ENCODE data around the gene CARD11.

The CARD11 gene

DNA sequence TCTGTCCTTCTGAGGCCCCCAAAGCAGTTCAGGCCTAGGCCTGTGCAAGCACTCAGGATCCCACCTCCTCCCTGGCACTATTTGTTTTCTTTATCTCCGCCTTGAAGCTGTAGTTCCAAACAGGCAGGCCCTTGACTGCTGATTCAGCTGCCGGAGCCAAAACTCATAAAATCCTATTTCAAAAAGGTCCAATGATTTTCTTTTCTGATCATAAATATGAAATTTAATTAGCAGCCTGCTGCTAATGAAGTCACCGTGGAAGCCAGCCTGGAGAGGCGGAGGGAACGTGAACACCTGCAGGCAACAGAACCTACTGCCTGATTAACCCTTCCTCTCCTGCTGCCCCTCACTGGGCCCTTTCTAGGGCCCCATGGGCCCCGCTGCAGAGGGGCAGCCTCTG is 60.1 kb downstream of the CARD11 start:
- DNase-seq (ENCODE audit: low spot score): no peak

DNA sequence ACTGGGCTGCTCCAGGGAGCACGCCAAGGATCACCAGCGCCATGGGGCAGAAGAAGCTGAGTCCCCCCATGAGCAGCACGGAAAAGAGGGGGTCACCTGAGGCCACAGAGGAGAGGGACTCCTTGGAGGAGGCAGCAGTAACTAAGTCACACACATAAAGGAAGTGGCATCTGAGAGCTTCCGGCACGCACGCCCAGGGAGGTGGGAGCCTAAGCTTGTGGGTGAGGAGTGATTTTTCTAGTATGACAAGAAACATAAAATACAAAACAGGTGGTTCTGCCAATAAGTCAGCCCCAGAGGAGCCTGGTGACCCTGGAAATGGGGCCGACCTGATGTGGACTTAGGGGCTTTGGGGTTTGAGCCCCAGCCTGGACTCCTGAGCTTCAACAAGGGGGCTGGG is 60.8 kb downstream of the CARD11 start:
- TF ChIP-seq, protein P1, sequence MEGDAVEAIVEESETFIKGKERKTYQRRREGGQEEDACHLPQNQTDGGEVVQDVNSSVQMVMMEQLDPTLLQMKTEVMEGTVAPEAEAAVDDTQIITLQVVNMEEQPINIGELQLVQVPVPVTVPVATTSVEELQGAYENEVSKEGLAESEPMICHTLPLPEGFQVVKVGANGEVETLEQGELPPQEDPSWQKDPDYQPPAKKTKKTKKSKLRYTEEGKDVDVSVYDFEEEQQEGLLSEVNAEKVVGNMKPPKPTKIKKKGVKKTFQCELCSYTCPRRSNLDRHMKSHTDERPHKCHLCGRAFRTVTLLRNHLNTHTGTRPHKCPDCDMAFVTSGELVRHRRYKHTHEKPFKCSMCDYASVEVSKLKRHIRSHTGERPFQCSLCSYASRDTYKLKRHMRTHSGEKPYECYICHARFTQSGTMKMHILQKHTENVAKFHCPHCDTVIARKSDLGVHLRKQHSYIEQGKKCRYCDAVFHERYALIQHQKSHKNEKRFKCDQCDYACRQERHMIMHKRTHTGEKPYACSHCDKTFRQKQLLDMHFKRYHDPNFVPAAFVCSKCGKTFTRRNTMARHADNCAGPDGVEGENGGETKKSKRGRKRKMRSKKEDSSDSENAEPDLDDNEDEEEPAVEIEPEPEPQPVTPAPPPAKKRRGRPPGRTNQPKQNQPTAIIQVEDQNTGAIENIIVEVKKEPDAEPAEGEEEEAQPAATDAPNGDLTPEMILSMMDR (IDR thresholded peaks at IDR 0.05; ENCODE audit: extremely low read depth, missing control alignments): no peak
- DNase-seq (ENCODE audit: low spot score): peak; percentile 30

More for the DNA sequence above, 60.1 kb downstream of the CARD11 start:
- TF ChIP-seq, protein P1 (IDR thresholded peaks at IDR 0.05; ENCODE audit: extremely low read depth, missing control alignments): no peak

DNA sequence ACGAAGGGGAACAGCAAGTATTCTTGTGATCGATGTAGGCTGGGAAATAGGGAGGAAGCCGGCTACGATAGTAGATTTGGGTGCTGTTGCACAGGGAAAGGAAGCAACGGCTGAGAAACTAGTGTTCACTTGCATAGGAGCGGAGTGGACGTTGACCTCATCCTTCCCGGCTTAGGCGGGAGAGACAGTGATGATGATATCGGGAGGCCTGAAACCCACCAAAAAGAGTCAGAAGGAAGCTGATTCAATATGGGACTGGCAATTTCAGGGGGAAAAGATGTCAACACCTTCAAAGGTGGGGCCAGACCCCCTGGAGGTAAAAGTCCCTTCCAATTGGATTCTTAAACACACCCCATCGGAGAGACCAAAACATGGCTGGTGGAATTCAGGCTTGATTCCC is 61.3 kb downstream of the CARD11 start:
- no peak for DNase-seq (ENCODE audit: low spot score)
- TF ChIP-seq, protein P1 (IDR thresholded peaks at IDR 0.05; ENCODE audit: extremely low read depth, missing control alignments): no peak

DNA sequence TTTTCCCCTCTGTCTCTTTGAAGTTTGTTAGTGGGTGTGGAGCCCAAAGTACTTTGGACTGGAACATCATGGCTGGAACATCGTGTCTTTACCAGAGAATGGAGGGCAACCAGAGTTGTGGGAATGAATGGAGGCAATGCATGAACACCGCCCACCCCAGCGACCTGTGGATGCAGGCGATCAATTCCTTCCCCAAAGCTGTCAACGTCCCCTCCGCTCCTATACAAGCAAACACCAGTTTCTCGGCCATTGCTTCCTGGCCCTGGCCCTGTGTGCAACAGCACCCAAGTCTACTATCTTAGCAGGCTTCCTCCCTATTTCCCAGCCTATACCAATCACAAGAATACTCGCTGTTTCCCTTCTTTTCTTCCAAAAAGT is 62.6 kb downstream of the CARD11 start:
- no peak for DNase-seq (ENCODE audit: low spot score)
- TF ChIP-seq, protein P1 (IDR thresholded peaks at IDR 0.05; ENCODE audit: extremely low read depth, missing control alignments): no peak

DNA sequence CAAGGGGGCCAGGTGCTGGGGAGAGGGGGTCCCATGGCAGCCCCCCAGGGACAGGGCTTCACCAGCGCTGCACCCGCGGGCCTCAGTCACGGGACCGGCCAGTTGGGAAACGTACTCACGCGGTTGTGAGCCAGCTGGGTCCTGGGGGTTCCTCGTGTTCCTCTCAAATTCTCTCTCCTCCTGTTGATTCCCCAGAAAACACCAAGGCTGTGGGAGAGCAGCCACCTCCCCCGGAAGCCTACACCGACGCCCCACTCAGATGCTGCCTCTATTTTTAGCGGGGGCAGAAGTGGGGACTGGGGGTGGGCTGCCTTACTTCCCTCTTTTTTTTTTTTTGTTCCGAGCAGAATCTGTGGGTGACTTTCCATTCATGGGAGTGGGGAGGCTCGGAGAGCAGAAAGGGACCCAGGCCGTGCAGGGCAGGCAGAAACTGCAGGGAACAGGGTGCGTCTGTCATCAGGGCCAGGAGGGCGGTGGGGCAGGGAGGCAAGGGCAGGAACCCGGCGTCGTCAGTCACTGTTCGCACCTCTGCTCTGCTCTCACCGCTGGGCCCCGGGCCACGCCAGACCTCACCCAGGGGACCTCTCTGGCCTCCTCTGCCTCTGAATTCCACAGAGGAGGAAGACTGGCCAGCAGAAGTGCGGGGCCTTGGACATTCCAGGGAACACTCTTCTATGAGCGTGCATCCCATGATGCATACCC is 63.1 kb downstream of the CARD11 start:
- TF ChIP-seq, protein P1 (IDR thresholded peaks at IDR 0.05; ENCODE audit: extremely low read depth, missing control alignments): no peak
- no peak for DNase-seq (ENCODE audit: low spot score)

DNA sequence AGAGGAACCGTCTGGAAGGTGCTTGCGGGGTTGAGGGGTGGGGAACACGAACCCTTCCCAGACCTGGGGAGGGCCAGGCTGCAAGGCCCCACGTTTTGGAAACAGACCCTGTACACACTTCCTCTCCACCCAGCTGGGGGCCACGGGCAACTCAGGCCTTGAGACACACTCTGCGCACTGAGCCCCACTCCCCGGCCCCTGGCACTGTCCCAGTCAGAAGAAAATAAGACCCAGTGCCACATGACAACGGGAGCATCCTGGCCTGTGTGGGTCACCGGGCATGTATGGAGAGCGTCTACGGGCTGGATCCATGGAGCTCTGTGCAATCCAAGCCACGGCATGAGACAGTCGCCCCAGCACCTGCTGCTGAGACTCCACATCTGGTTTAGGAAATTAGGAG is 63.7 kb downstream of the CARD11 start:
- no peak for DNase-seq (ENCODE audit: low spot score)
- TF ChIP-seq, protein P1 (IDR thresholded peaks at IDR 0.05; ENCODE audit: extremely low read depth, missing control alignments): no peak

DNA sequence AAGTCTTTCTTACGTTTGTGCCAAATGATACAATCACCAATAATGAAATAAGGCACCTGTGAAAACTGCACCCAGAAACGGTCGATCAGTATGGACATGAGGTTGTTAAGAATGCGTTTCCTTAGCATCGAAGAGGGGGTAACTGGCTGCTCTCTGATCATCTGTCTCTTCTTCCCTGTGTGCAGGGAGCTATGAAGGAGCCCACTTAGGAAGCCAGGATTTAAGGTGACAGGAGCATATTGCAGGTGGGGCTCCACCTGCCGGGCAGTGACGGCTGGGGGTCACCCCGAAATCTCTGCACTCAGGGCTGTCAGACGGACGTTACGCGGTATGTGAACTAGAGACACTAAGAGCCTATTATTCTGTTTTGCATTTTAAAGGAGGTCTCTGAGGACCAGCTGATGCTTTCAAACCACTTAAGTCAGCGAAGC is 64.5 kb downstream of the CARD11 start:
- DNase-seq (ENCODE audit: low spot score): peak; percentile 51

More for the DNA sequence above, 64.5 kb downstream of the CARD11 start:
- TF ChIP-seq, protein P1 (IDR thresholded peaks at IDR 0.05; ENCODE audit: extremely low read depth, missing control alignments): no peak

All from GM20000 (cell line).